ENCODE data around the gene SSBP3.

- TF ChIP-seq PATZ1 (CRISPR knock-in tag; IDR thresholded peaks at IDR 0.05; ENCODE audit: borderline replicate concordance) (no peak), ZNF8 (CRISPR knock-in tag; IDR thresholded peaks at IDR 0.05) (no peak), CSRNP3 (CRISPR knock-in tag; IDR thresholded peaks at IDR 0.05) (no peak), ZFP3 (CRISPR knock-in tag; IDR thresholded peaks at IDR 0.05) (no peak), RARB (CRISPR knock-in tag; IDR thresholded peaks at IDR 0.05) (no peak), TCF4 (CRISPR knock-in tag; IDR thresholded peaks at IDR 0.05; ENCODE audit: borderline replicate concordance) (no peak), ZFP30 (CRISPR knock-in tag; IDR thresholded peaks at IDR 0.05) (no peak), BACH2 (CRISPR knock-in tag; IDR thresholded peaks at IDR 0.05; ENCODE audit: borderline replicate concordance) (no peak), ZC3H10 (CRISPR knock-in tag; IDR thresholded peaks at IDR 0.05) (no peak), POU6F1 (CRISPR knock-in tag; IDR thresholded peaks at IDR 0.05; ENCODE audit: borderline replicate concordance, low read depth) (no peak), ZNF565 (CRISPR knock-in tag; conservative IDR thresholded peaks at IDR 0.05; ENCODE audit: low read depth) (no peak), TOX (CRISPR knock-in tag; IDR thresholded peaks at IDR 0.05; ENCODE audit: borderline replicate concordance) (no peak)
- TF ChIP-seq, protein P1, sequence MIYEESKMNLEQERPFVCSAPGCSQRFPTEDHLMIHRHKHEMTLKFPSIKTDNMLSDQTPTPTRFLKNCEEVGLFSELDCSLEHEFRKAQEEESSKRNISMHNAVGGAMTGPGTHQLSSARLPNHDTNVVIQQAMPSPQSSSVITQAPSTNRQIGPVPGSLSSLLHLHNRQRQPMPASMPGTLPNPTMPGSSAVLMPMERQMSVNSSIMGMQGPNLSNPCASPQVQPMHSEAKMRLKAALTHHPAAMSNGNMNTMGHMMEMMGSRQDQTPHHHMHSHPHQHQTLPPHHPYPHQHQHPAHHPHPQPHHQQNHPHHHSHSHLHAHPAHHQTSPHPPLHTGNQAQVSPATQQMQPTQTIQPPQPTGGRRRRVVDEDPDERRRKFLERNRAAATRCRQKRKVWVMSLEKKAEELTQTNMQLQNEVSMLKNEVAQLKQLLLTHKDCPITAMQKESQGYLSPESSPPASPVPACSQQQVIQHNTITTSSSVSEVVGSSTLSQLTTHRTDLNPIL (CRISPR knock-in tag; IDR thresholded peaks at IDR 0.05; ENCODE audit: low read depth), result no peak
These were observed 184.9 kb downstream of the SSBP3 start for GRCh38 chr1:54221113-54221834.

All from SK-N-SH treated with all-trans-retinoic acid at 6 μM for 48 hours (cell line).